ENCODE data around the gene KIF1B. TPM values are rescaled to one million over a fixed set of nuclear protein-coding genes. Genes with fewer than 3 reads are reported as not detected.
A peak's percentile ranks its signal among the peaks of the same experiment; 100 is the strongest.

Gene KIF1B
- total RNA-seq, 4 donors from 2014 or later: 63.1 to 83.8 (median 71.2) TPM

DNA sequence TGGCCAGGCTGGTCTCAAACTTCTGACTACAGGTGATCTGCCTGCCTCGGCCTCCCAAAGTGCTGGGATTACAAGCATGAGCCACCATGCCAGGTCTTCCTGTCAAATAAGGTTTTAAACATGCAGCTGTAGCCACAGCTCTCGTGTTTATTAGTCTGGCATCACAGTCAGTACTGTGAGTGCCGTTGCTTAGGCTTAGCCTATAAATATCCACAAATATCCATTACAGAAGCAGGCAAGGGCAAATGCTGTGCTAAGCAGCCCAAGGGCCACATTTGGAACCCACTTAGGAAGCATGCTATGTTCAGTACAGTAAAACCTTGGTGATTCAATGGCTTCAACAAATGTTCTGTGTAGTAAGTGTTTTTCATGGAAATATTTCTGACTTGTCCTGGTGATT, 75.9 kb downstream of the KIF1B start:
- Histone ChIP-seq H3K4me3 (no peak overlapping the region), H3K27me3 (no peaks in the 10 kb centered on the region), H3K36me3 (peaks cover 6 to 67% of the 10 kb centered on the region in 2 donors), H3K9me3 (no peaks in the 10 kb centered on the region), H3K4me1 (peaks cover 5 to 42% (median 10%) of the 10 kb centered on the region in 3 donors), H3K27ac (peak overlapping the region; percentile 69 to 82 (median 79))
- TF ChIP-seq POLR2AphosphoS5 (IDR thresholded peaks at IDR 0.05): peak; percentile 88
- no peak for TF ChIP-seq EP300 (IDR thresholded peaks at IDR 0.05)
- WGBS, 2 donors (ENCODE audit: low coverage in 1 of 2): 21% methylated on average over 3 of the region's 3 CpGs; no CpG with 5 or more reads in 1 of the 2 donors
- peak; percentile 89 for ATAC-seq

DNA sequence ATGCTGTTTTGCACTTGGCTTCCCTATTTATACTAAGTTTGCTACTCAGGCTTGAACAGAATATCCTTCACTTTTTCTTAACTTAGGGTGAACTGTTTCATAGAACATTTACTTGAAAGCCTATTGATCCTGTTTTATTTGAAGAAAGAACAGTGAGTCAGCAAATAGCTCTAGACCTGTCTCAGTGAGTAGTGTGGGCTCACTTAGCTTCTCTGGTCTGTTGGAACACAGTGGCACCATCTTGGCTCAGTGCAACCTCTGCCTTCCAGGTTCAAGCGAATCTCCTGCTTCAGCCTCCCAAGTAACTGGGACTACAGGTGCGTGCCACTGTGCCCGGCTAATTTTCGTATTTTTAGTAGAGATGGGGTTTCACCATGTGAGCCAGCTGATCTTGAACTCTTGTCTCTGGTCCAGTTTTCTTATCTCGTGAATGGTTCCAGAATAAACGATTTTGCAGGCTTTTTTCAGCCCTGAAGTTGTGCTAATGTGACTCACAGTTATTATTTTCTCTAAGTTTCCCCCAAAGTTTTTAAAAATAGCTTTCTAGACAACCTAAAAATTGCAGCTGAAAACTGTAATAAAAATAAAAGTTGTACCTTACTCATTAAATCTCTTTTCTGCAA, 76.8 kb downstream of the KIF1B start:
- WGBS, 2 donors (ENCODE audit: low coverage in 1 of 2): 48 to 71% methylated on average over 6 of the region's 6 CpGs
- no peaks in the 10 kb centered on the region for H3K9me3 ChIP-seq
- H3K36me3 ChIP-seq: peaks cover 5 to 67% of the 10 kb centered on the region in 2 donors
- TF ChIP-seq EP300 (IDR thresholded peaks at IDR 0.05) (no peak), POLR2A (IDR thresholded peaks at IDR 0.05) (no peak), POLR2AphosphoS5 (IDR thresholded peaks at IDR 0.05) (no peak)
- TF ChIP-seq, protein P1, sequence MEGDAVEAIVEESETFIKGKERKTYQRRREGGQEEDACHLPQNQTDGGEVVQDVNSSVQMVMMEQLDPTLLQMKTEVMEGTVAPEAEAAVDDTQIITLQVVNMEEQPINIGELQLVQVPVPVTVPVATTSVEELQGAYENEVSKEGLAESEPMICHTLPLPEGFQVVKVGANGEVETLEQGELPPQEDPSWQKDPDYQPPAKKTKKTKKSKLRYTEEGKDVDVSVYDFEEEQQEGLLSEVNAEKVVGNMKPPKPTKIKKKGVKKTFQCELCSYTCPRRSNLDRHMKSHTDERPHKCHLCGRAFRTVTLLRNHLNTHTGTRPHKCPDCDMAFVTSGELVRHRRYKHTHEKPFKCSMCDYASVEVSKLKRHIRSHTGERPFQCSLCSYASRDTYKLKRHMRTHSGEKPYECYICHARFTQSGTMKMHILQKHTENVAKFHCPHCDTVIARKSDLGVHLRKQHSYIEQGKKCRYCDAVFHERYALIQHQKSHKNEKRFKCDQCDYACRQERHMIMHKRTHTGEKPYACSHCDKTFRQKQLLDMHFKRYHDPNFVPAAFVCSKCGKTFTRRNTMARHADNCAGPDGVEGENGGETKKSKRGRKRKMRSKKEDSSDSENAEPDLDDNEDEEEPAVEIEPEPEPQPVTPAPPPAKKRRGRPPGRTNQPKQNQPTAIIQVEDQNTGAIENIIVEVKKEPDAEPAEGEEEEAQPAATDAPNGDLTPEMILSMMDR (IDR thresholded peaks at IDR 0.05): no peak
- H3K27me3 ChIP-seq: no peaks in the 10 kb centered on the region
- H3K4me3 ChIP-seq: no peak overlapping the region
- peaks cover 5 to 42% (median 10%) of the 10 kb centered on the region in 3 donors for H3K4me1 ChIP-seq
- peak overlapping the region; percentile 69 to 82 (median 79) for H3K27ac ChIP-seq
- ATAC-seq: no peak

DNA sequence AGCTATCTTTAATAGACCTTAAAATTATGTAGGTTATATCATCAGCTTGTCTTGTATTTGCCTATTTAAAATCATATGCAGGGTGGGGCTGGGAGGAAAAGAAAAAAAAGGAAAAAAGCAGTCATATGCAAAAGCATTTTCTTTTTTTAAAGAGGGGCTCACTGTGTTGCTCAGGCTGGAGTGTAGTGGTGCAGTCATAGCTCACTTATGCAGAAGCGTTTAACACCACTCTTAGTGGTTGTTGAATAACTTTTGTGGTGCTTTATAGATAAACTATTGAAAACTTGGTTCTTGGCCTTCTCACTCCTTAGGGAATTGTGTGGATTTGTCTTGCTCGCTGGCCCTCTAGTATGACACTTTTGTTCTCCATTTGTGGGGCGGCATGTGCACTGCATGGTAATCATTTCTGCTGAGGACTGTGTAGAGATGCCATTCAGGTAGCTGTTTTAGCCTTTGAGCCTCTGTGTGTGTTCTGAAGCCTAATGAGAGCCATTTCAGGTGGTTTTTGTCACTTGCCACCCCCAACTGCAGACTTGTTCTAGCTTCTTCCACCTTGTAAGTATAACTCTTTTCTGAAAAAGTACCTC, 77.8 kb downstream of the KIF1B start:
- peaks cover 5 to 41% (median 10%) of the 10 kb centered on the region in 3 donors for H3K4me1 ChIP-seq
- no peaks in the 10 kb centered on the region for H3K9me3 ChIP-seq
- WGBS, 2 donors (ENCODE audit: low coverage in 1 of 2): 80 to 84% methylated on average over 3 of the region's 3 CpGs
- no peaks in the 10 kb centered on the region for H3K27me3 ChIP-seq
- H3K27ac ChIP-seq: peak overlapping the region in 2 of 4 donors; percentile 78 to 82
- H3K36me3 ChIP-seq: peaks cover 0 to 67% of the 10 kb centered on the region in 2 donors
- no peak for TF ChIP-seq EP300 (IDR thresholded peaks at IDR 0.05)
- TF ChIP-seq, protein P1 (IDR thresholded peaks at IDR 0.05): no peak
- no peak overlapping the region for H3K4me3 ChIP-seq
- ATAC-seq: no peak

DNA sequence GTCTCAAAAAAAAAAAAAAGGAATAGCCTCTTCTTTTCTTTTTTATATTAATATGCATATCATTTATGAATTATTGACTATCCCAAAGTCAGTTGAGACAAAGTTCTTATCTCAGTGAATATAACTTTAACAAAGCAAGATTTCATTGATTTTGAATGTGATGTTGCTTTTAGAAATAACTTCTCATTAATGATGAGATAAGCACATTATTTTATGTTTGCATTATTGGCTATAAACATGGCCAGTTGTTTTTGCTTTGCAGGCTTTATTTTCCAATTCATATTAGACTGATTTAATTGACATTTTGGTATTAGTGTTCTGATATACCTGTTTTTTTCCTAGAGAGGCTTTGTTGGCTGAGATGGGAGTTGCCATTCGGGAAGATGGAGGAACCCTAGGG, 81.3 kb downstream of the KIF1B start:
- no peaks in the 10 kb centered on the region for H3K9me3 ChIP-seq
- H3K4me1 ChIP-seq: peaks cover 3 to 19% (median 5%) of the 10 kb centered on the region in 3 donors
- ATAC-seq: no peak
- 78 to 89% methylated on average over 1 of the region's 1 CpG for WGBS, 2 donors (ENCODE audit: low coverage in 1 of 2)
- no peak overlapping the region for H3K27ac ChIP-seq
- H3K4me3 ChIP-seq: no peak overlapping the region
- peaks cover 1 to 87% of the 10 kb centered on the region in 2 donors for H3K36me3 ChIP-seq
- H3K27me3 ChIP-seq: no peaks in the 10 kb centered on the region
- TF ChIP-seq POLR2A (IDR thresholded peaks at IDR 0.05) (no peak), POLR2AphosphoS5 (IDR thresholded peaks at IDR 0.05) (no peak), EP300 (IDR thresholded peaks at IDR 0.05) (no peak)
- TF ChIP-seq, protein P1 (IDR thresholded peaks at IDR 0.05): no peak

DNA sequence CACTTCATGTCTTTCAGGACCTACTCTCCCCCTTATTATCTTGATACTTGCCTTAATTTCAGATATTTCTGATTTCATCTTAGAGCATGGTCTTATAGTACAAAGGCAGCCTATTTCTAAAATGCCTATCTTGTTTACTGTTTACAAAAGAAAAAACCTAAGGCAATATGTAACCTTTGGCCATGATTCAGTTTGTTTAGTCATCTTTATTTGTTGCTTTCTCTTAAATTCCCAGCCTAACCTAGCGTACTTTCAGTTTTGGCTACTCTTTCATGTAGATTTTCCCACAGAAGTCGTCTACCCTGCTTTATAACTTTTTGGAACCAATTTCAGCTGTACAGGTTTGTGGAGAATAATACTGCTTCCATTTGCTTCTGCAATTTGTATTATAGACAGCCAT, 81.8 kb downstream of the KIF1B start:
- Histone ChIP-seq H3K36me3 (peaks cover 6 to 92% of the 10 kb centered on the region in 2 donors), H3K4me3 (no peak overlapping the region), H3K9me3 (no peaks in the 10 kb centered on the region), H3K27ac (no peak overlapping the region), H3K4me1 (peaks cover 0 to 14% (median 2%) of the 10 kb centered on the region in 3 donors), H3K27me3 (no peaks in the 10 kb centered on the region)
- no peak for ATAC-seq
- 65 to 78% methylated on average over 2 of the region's 2 CpGs for WGBS, 2 donors (ENCODE audit: low coverage in 1 of 2)
- TF ChIP-seq, protein P1 (IDR thresholded peaks at IDR 0.05): no peak
- no peak for TF ChIP-seq POLR2AphosphoS5 (IDR thresholded peaks at IDR 0.05)

Data from gastroesophageal sphincter (tissue), 4 donors.